ENCODE measurements around the gene PGLYRP2.

DNA sequence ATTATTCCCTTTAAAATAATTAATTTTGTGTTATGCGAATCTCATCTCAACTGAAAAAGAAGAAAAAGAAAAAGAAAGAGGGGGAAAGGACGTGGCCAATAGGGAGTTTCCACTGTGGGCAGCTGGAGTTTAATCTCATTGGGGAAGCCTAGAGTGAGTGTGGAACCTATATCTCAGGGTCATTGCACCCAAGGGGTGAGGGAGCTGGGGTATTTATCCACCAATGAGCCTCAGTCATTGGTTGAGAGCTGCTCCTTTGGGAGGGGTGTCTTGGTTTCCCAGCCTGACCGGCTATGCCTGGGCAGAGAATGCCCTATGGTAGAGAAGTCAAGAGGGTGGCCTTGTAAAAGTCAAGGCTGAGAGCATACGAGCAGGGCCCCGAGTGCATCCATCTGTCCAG, 45.5 kb upstream of the PGLYRP2 start:
- no peak for TF ChIP-seq CTCF (IDR thresholded peaks at IDR 0.05)
- TF ChIP-seq EZH2 (IDR thresholded peaks at IDR 0.05): no peak

Data from neural progenitor cell (in vitro differentiated cells).